K562 (cell line): ENCODE results near the gene CFAP141. TPM values are rescaled to one million over a fixed set of nuclear protein-coding genes. Genes with fewer than 3 reads are reported as not detected.

Source experiments
- BACH1 ChIP-seq: fragments of 200-800 bp; sonication (Bioruptor generic); IDR thresholded peaks from 2 replicates; pipeline ENCODE4 v1.6.1; 2016; ENCODE audit warnings: missing genetic modification characterization, missing compliant biosample characterization
- BCL6 ChIP-seq: fragments of 250-450 bp; sonication (Bioruptor Pico); IDR thresholded peaks from 2 replicates; pipeline ENCODE4 v1.4.0; 2020
- BRCA1 ChIP-seq, 2 experiments: fragments of 450-650 bp in 1 of 2; sonication (generic) in 1 of 2; formaldehyde crosslinking in 1 of 2; IDR thresholded peaks; 2 replicates each; pipeline versions ENCODE4 v1.5.0 to v1.6.1; 2017 to 2020; ENCODE audit warnings: mild to moderate bottlenecking in 1 of 2, missing genetic modification reagents in 1 of 2
- CTBP1 ChIP-seq: fragments of 450-650 bp; IDR thresholded peaks from 2 replicates; pipeline ENCODE4 v1.6.1; 2016; ENCODE audit warnings: borderline replicate concordance
- DACH1 ChIP-seq: fragments of 450-650 bp; IDR thresholded peaks from 2 replicates; pipeline ENCODE4 v1.6.1; 2018; ENCODE audit not compliant: partially characterized antibody
- FOXK2 ChIP-seq, 2 experiments: fragments of 450-650 bp; IDR thresholded peaks in 1 of 2; conservative IDR thresholded peaks in 1 of 2; 2 replicates each; pipeline ENCODE4 v1.6.1; 2016; ENCODE audit warnings: low read depth in 2 of 2, mild to moderate bottlenecking in 1 of 2
- JUND ChIP-seq, 2 experiments: IDR thresholded peaks; 2 replicates in 1 of 2; 3 replicates in 1 of 2; pipeline ENCODE4 v1.6.1; 2011; ENCODE audit warnings: borderline replicate concordance in 2 of 2, low read depth in 2 of 2, low read length in 2 of 2, improper control_type of control experiment in 1 of 2, missing biosample characterization in 1 of 2, missing genetic modification characterization in 1 of 2, missing genetic modification reagents in 1 of 2
- KDM2B ChIP-seq: fragments of 250-450 bp; sonication (Bioruptor Pico); IDR thresholded peaks from 2 replicates; pipeline ENCODE4 v1.8.0; 2021; ENCODE audit warnings: mild to moderate bottlenecking, moderate library complexity
- KLF13 ChIP-seq: fragments of 450-650 bp; IDR thresholded peaks from 2 replicates; pipeline ENCODE4 v1.6.1; 2016; ENCODE audit warnings: missing genetic modification characterization, low read depth, mild to moderate bottlenecking, missing compliant biosample characterization, moderate library complexity, borderline replicate concordance
- NEUROD1 ChIP-seq: fragments of 150-350 bp; IDR thresholded peaks from 2 replicates; pipeline ENCODE4 v1.6.1; 2014; ENCODE audit warnings: borderline replicate concordance, low read length, low read depth; ENCODE audit not compliant: partially characterized antibody
- NFRKB ChIP-seq: fragments of 450-650 bp; IDR thresholded peaks from 2 replicates; pipeline ENCODE4 v1.6.1; 2016; ENCODE audit warnings: low read depth
- RAD21 ChIP-seq, 2 experiments: fragments of 250-450 bp in 1 of 2; fragments of 450-650 bp in 1 of 2; sonication (Bioruptor Pico) in 1 of 2; formaldehyde crosslinking in 1 of 2; IDR thresholded peaks in 1 of 2; conservative IDR thresholded peaks in 1 of 2; 2 replicates each; pipeline versions ENCODE4 v1.4.0 to v1.8.0; 2020 to 2022; ENCODE audit warnings: mild to moderate bottlenecking in 2 of 2, moderate library complexity in 1 of 2
- RUNX1 ChIP-seq: sonication (generic); IDR thresholded peaks from 2 replicates; pipeline ENCODE4 v1.6.1; 2016; ENCODE audit warnings: antibody characterized with exemption, low read depth
- SMARCA4 ChIP-seq: fragments of 450-650 bp; IDR thresholded peaks from 2 replicates; pipeline ENCODE4 v1.6.1; 2016
- TARDBP ChIP-seq: fragments of 450-650 bp; IDR thresholded peaks from 2 replicates; pipeline ENCODE4 v1.6.1; 2016
- ZNF445 ChIP-seq: fragments of 250-450 bp; sonication (Bioruptor Pico); IDR thresholded peaks from 2 replicates; pipeline ENCODE4 v1.4.0; 2020; ENCODE audit warnings: low read depth, mild to moderate bottlenecking, moderate library complexity
- polyA plus RNA-seq, 8 experiments: library from polyadenylated mRNA; depleted of rRNA in 4 of 8; stranded (reverse) in 5 of 8; unstranded in 3 of 8; fragments of >200 nt; fragmentation: Nextera tagmentation in 2 of 8; fragmentation: Illumina TruSeq in 1 of 8; extraction: Ambion mirVana in 2 of 8; extraction: Trizol in 1 of 8; gene quantifications; 2 replicates each; pipeline versions ENCODE4 v1.2.1 to v1.2.3, GENCODE V29; 2011 to 2014; ENCODE audit warnings: inconsistent platforms in 1 of 8, missing spikeins in 1 of 8
- total RNA-seq, 7 experiments: library from RNA; depleted of rRNA in 6 of 7; stranded (reverse); fragments of >200 nt in 6 of 7; fragmentation: Illumina TruSeq in 2 of 7; extraction: Trizol in 2 of 7; gene quantifications; 2 replicates each; pipeline versions ENCODE4 v1.2.1 to v1.2.3, GENCODE V29; 2011 to 2021; ENCODE audit warnings: low replicate concordance in 1 of 7
- TF ChIP-seq, protein P1 (sequence below): fragments of 450-650 bp; formaldehyde crosslinking; IDR thresholded peaks from 2 replicates; pipeline ENCODE4 v1.4.0; 2020; ENCODE audit warnings: mild to moderate bottlenecking
- TF ChIP-seq, protein P2 (sequence below), 2 experiments: fragments of 450-650 bp; formaldehyde crosslinking in 1 of 2; IDR thresholded peaks; 2 replicates each; pipeline versions ENCODE4 v1.4.0 to v1.6.1; 2014 to 2020; ENCODE audit warnings: mild to moderate bottlenecking in 2 of 2, borderline replicate concordance in 1 of 2, low read depth in 1 of 2

The CFAP141 gene
- total and polyA plus RNA-seq, 9 of the 15 experiments (the other 6 are each of a cell fraction or from before 2014, with no cell fraction given): not detected

- TF ChIP-seq FOXK2 (conservative IDR thresholded peaks at IDR 0.05 in 1 of 2, IDR thresholded peaks at IDR 0.05 in 1 of 2; ENCODE audit: low read depth in 2 of 2) (0 out of 4 replicates have a peak, but pooled peaks of 1 of the 2 experiments have one; percentile 21), ZNF445 (CRISPR knock-in tag) (no peak), NEUROD1 (no peak), RUNX1 (no peak), DACH1 (no peak), KDM2B (CRISPR knock-in tag) (no peak), CTBP1 (peak; percentile 56; the same call in 1 of the 2 replicates), BACH1 (tag) (no peak), TARDBP (no peak), BRCA1 (IDR thresholded peaks at IDR 0.05) (no peak), BRCA1 (CRISPR knock-in tag; IDR thresholded peaks at IDR 0.05) (no peak), RAD21 (CRISPR knock-in tag; conservative IDR thresholded peaks at IDR 0.05 in 1 of 2, IDR thresholded peaks at IDR 0.05 in 1 of 2) (peak; percentile 67 to 83), NFRKB (no peak), JUND (IDR thresholded peaks at IDR 0.05; ENCODE audit: borderline replicate concordance, low read depth, low read length) (peak; percentile 27; the same call in 1 of the 2 replicates), JUND (tag; IDR thresholded peaks at IDR 0.05; ENCODE audit: borderline replicate concordance, low read depth, low read length) (peak; percentile 50; the same call in 1 of the 3 replicates), BCL6 (CRISPR knock-in tag) (no peak), KLF13 (tag) (no peak), SMARCA4 (no peak)
- TF ChIP-seq, protein P1, sequence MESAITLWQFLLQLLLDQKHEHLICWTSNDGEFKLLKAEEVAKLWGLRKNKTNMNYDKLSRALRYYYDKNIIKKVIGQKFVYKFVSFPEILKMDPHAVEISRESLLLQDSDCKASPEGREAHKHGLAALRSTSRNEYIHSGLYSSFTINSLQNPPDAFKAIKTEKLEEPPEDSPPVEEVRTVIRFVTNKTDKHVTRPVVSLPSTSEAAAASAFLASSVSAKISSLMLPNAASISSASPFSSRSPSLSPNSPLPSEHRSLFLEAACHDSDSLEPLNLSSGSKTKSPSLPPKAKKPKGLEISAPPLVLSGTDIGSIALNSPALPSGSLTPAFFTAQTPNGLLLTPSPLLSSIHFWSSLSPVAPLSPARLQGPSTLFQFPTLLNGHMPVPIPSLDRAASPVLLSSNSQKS: no peak
- TF ChIP-seq, protein P2, sequence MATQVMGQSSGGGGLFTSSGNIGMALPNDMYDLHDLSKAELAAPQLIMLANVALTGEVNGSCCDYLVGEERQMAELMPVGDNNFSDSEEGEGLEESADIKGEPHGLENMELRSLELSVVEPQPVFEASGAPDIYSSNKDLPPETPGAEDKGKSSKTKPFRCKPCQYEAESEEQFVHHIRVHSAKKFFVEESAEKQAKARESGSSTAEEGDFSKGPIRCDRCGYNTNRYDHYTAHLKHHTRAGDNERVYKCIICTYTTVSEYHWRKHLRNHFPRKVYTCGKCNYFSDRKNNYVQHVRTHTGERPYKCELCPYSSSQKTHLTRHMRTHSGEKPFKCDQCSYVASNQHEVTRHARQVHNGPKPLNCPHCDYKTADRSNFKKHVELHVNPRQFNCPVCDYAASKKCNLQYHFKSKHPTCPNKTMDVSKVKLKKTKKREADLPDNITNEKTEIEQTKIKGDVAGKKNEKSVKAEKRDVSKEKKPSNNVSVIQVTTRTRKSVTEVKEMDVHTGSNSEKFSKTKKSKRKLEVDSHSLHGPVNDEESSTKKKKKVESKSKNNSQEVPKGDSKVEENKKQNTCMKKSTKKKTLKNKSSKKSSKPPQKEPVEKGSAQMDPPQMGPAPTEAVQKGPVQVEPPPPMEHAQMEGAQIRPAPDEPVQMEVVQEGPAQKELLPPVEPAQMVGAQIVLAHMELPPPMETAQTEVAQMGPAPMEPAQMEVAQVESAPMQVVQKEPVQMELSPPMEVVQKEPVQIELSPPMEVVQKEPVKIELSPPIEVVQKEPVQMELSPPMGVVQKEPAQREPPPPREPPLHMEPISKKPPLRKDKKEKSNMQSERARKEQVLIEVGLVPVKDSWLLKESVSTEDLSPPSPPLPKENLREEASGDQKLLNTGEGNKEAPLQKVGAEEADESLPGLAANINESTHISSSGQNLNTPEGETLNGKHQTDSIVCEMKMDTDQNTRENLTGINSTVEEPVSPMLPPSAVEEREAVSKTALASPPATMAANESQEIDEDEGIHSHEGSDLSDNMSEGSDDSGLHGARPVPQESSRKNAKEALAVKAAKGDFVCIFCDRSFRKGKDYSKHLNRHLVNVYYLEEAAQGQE (IDR thresholded peaks at IDR 0.05; ENCODE audit: borderline replicate concordance): peak; percentile 69; the same call in 1 of the 2 replicates
- TF ChIP-seq, protein P2 (CRISPR knock-in tag; IDR thresholded peaks at IDR 0.05; ENCODE audit: low read depth): no peak
These were observed 20.0 kb downstream of the CFAP141 start (continued) for GRCh38 chr1:154186177-154186576.
